Measurements from ENCODE around the gene CAPS.

CAPS gene

GRCh38 chr19:5914946-5915781, 1.1 kb downstream of the CAPS start:
- Histone ChIP-seq H3K27ac (ENCODE audit: low read depth, low read length, severe bottlenecking) (no peak overlapping the region), H3K36me3 (ENCODE audit: control insufficient read depth, insufficient read depth, low read length) (peaks cover 60% of the 10 kb centered on the region), H3K4me1 (ENCODE audit: control insufficient read depth, insufficient read depth, low read length, poor library complexity, severe bottlenecking) (no peaks in the 10 kb centered on the region), H3K9me3 (ENCODE audit: control insufficient read depth, low read length) (no peaks in the 10 kb centered on the region), H3K4me3 (ENCODE audit: extremely low read depth, insufficient read depth, low read length, poor library complexity, severe bottlenecking) (no peak overlapping the region)
- WGBS, 2 experiments (ENCODE audit: insufficient coverage in 2 of 2): 95 to 96% methylated on average over 31 to 32 of the region's 42 CpGs

GRCh38 chr19:5915782-5916165, 1.7 kb downstream of the CAPS start:
- H3K4me1 ChIP-seq (ENCODE audit: control insufficient read depth, insufficient read depth, low read length, poor library complexity, severe bottlenecking): no peaks in the 10 kb centered on the region
- H3K4me3 ChIP-seq (ENCODE audit: extremely low read depth, insufficient read depth, low read length, poor library complexity, severe bottlenecking): no peak overlapping the region
- whole genome bisulfite sequencing, 2 experiments (ENCODE audit: insufficient coverage in 2 of 2): 96 to 97% methylated on average over 7 to 8 of the region's 11 CpGs
- peaks cover 65% of the 10 kb centered on the region for H3K36me3 ChIP-seq (ENCODE audit: control insufficient read depth, insufficient read depth, low read length)
- no peak overlapping the region for H3K27ac ChIP-seq (ENCODE audit: low read depth, low read length, severe bottlenecking)
- no peaks in the 10 kb centered on the region for H3K9me3 ChIP-seq (ENCODE audit: control insufficient read depth, low read length)

DNA sequence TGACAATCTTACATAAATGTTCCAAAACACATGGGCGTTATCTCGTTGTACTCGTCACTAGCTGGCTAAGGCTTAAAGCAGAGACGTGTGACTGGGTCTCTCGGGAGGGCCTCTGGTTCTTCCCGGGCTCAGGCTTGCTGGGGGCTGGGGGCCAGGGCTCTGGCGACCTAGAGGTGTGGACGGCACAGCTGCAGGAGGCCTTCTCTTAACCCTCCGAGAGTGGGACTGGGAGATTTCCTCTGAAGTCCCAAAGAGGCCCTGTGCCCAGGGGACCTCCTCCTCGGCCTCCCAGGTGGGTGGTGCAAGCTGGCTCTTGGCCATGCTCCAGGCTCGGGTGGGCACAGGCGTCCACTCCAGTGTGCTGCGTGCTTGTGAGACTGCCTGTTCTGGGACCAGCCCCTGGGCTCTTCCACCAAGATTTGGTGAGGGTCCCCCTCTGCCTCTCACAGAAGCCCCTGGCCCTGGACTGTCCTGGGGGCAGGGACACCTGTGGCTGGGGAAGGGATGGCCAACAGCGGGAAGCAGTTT, 2.2 kb downstream of the CAPS start:
- Histone ChIP-seq H3K4me3 (ENCODE audit: extremely low read depth, insufficient read depth, low read length, poor library complexity, severe bottlenecking) (no peak overlapping the region), H3K27ac (ENCODE audit: low read depth, low read length, severe bottlenecking) (no peak overlapping the region), H3K4me1 (ENCODE audit: control insufficient read depth, insufficient read depth, low read length, poor library complexity, severe bottlenecking) (no peaks in the 10 kb centered on the region), H3K9me3 (ENCODE audit: control insufficient read depth, low read length) (no peaks in the 10 kb centered on the region), H3K36me3 (ENCODE audit: control insufficient read depth, insufficient read depth, low read length) (peaks cover 68% of the 10 kb centered on the region)
- WGBS, 2 experiments (ENCODE audit: insufficient coverage in 2 of 2): 93 to 94% methylated on average over 10 to 12 of the region's 14 CpGs

DNA sequence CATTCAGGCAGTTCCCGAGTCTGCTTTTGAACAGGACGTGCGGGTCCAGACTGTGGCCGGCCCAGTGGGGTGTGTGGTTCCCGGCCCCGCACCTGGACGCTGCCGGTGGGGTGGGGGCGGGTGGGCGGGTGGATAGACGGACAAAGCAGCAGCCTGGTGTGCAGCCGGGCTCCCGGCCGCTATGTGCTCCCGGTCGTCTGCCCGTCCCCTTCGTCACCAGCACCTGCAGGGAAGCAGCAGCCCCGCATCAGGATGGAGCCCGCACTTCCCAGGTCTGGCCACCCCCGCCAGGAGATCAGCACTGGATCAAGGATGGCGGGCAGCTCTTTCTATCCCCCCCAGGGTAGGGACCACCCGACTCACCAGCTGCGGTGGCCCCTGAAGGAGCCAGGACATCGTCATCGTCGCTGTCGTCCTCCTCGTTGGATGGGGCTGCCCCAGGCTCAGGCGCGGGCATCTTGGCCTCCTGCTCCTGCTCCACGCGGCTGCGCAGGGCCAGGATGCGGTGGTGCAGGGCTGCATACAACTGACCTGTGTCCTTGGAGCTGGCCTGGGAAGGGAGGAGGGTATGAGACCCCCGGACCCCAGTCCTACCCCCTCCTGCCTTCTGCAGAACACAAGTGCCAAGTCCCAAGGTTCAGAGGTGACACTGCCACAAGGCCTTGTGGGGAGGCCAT, 3.5 kb downstream of the CAPS start:
- no peak overlapping the region for H3K27ac ChIP-seq (ENCODE audit: low read depth, low read length, severe bottlenecking)
- peaks cover 72% of the 10 kb centered on the region for H3K36me3 ChIP-seq (ENCODE audit: control insufficient read depth, insufficient read depth, low read length)
- H3K9me3 ChIP-seq (ENCODE audit: control insufficient read depth, low read length): no peaks in the 10 kb centered on the region
- 95 to 97% methylated on average over 22 to 33 of the region's 36 CpGs for WGBS, 2 experiments (ENCODE audit: insufficient coverage in 2 of 2)
- no peaks in the 10 kb centered on the region for H3K4me1 ChIP-seq (ENCODE audit: control insufficient read depth, insufficient read depth, low read length, poor library complexity, severe bottlenecking)
- H3K4me3 ChIP-seq (ENCODE audit: extremely low read depth, insufficient read depth, low read length, poor library complexity, severe bottlenecking): no peak overlapping the region

GRCh38 chr19:5918463-5919079, 4.5 kb downstream of the CAPS start:
- Histone ChIP-seq H3K4me1 (ENCODE audit: control insufficient read depth, insufficient read depth, low read length, poor library complexity, severe bottlenecking) (no peaks in the 10 kb centered on the region), H3K36me3 (ENCODE audit: control insufficient read depth, insufficient read depth, low read length) (peaks cover 75% of the 10 kb centered on the region), H3K4me3 (ENCODE audit: extremely low read depth, insufficient read depth, low read length, poor library complexity, severe bottlenecking) (no peak overlapping the region), H3K9me3 (ENCODE audit: control insufficient read depth, low read length) (no peaks in the 10 kb centered on the region), H3K27ac (ENCODE audit: low read depth, low read length, severe bottlenecking) (no peak overlapping the region)
- WGBS, 2 experiments (ENCODE audit: insufficient coverage in 2 of 2): 95 to 97% methylated on average over 11 to 14 of the region's 20 CpGs

- Histone ChIP-seq H3K36me3 (ENCODE audit: control insufficient read depth, insufficient read depth, low read length) (peaks cover 85% of the 10 kb centered on the region), H3K4me3 (ENCODE audit: extremely low read depth, insufficient read depth, low read length, poor library complexity, severe bottlenecking) (no peak overlapping the region), H3K4me1 (ENCODE audit: control insufficient read depth, insufficient read depth, low read length, poor library complexity, severe bottlenecking) (no peaks in the 10 kb centered on the region), H3K27ac (ENCODE audit: low read depth, low read length, severe bottlenecking) (no peak overlapping the region), H3K9me3 (ENCODE audit: control insufficient read depth, low read length) (no peaks in the 10 kb centered on the region)
- 97 to 99% methylated on average over 20 to 21 of the region's 21 CpGs for WGBS, 2 experiments (ENCODE audit: insufficient coverage in 2 of 2)
Measured at GRCh38 chr19:5921516-5922160, 7.6 kb downstream of the CAPS start.

GRCh38 chr19:5922161-5922545, 8.1 kb downstream of the CAPS start:
- H3K4me1 ChIP-seq (ENCODE audit: control insufficient read depth, insufficient read depth, low read length, poor library complexity, severe bottlenecking): no peaks in the 10 kb centered on the region
- H3K36me3 ChIP-seq (ENCODE audit: control insufficient read depth, insufficient read depth, low read length): peaks cover 85% of the 10 kb centered on the region
- H3K27ac ChIP-seq (ENCODE audit: low read depth, low read length, severe bottlenecking): no peak overlapping the region
- no peaks in the 10 kb centered on the region for H3K9me3 ChIP-seq (ENCODE audit: control insufficient read depth, low read length)
- WGBS, 2 experiments (ENCODE audit: insufficient coverage in 2 of 2): 98 to 99% methylated on average over 7 to 10 of the region's 12 CpGs
- H3K4me3 ChIP-seq (ENCODE audit: extremely low read depth, insufficient read depth, low read length, poor library complexity, severe bottlenecking): no peak overlapping the region

GRCh38 chr19:5923356-5923755, 9.3 kb downstream of the CAPS start:
- Histone ChIP-seq H3K4me1 (ENCODE audit: control insufficient read depth, insufficient read depth, low read length, poor library complexity, severe bottlenecking) (no peaks in the 10 kb centered on the region), H3K4me3 (ENCODE audit: extremely low read depth, insufficient read depth, low read length, poor library complexity, severe bottlenecking) (no peak overlapping the region), H3K27ac (ENCODE audit: low read depth, low read length, severe bottlenecking) (no peak overlapping the region), H3K36me3 (ENCODE audit: control insufficient read depth, insufficient read depth, low read length) (peaks cover 88% of the 10 kb centered on the region), H3K9me3 (ENCODE audit: control insufficient read depth, low read length) (no peaks in the 10 kb centered on the region)
- 95 to 97% methylated on average over 11 to 16 of the region's 16 CpGs for WGBS, 2 experiments (ENCODE audit: insufficient coverage in 2 of 2)

DNA sequence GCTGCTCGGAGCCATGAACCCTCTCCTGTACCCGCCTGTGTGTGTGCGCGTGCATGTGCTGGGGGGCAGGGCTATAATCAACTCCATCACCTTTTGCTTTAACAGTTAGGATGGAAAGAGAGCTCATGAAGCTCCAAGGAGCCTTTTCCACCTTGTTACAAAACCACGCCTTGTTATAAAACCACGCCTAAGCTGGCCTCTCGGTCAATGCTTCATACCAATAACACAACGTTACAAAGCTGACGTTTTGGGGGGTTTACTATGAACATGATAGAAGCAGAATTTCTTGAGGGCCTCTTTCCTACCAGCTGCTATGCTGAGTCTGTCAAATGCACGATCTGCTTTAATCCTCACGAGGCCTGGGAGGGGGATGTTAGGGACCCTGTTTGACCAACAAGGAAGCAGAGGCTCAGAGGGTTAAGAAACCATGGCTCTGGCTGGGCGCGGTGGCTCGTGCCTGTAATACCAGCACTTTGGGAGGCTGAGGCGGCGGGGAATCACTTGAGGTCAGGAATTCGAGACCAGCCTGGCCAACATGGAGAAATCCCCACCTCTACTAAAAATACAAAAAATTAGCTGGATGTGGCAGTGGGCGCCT, 11.9 kb downstream of the CAPS start:
- 98% methylated on average over 10 to 13 of the region's 18 CpGs for WGBS, 2 experiments (ENCODE audit: insufficient coverage in 2 of 2)
- no peak overlapping the region for H3K27ac ChIP-seq (ENCODE audit: low read depth, low read length, severe bottlenecking)
- no peak overlapping the region for H3K4me3 ChIP-seq (ENCODE audit: extremely low read depth, insufficient read depth, low read length, poor library complexity, severe bottlenecking)
- H3K4me1 ChIP-seq (ENCODE audit: control insufficient read depth, insufficient read depth, low read length, poor library complexity, severe bottlenecking): no peaks in the 10 kb centered on the region
- peaks cover 89% of the 10 kb centered on the region for H3K36me3 ChIP-seq (ENCODE audit: control insufficient read depth, insufficient read depth, low read length)
- no peaks in the 10 kb centered on the region for H3K9me3 ChIP-seq (ENCODE audit: control insufficient read depth, low read length)

All from mesodermal cell (in vitro differentiated cells).